DMS114 treated with DMSO at 0.1 percent for 48 hours (cell line): ENCODE measurements around the gene SLC32A1.
A peak's percentile ranks its signal among the peaks of the same experiment; 100 is the strongest.

Experiments
- DNase-seq: peaks from one replicate; lab custom pipeline; 2025; ENCODE audit not compliant: unreplicated experiment; lab: John Stamatoyannopoulos, UW

The SLC32A1 gene

GRCh38 chr20:38725148-38725901 is 1.0 kb downstream of the SLC32A1 start:
- DNase-seq: no peak

DNA sequence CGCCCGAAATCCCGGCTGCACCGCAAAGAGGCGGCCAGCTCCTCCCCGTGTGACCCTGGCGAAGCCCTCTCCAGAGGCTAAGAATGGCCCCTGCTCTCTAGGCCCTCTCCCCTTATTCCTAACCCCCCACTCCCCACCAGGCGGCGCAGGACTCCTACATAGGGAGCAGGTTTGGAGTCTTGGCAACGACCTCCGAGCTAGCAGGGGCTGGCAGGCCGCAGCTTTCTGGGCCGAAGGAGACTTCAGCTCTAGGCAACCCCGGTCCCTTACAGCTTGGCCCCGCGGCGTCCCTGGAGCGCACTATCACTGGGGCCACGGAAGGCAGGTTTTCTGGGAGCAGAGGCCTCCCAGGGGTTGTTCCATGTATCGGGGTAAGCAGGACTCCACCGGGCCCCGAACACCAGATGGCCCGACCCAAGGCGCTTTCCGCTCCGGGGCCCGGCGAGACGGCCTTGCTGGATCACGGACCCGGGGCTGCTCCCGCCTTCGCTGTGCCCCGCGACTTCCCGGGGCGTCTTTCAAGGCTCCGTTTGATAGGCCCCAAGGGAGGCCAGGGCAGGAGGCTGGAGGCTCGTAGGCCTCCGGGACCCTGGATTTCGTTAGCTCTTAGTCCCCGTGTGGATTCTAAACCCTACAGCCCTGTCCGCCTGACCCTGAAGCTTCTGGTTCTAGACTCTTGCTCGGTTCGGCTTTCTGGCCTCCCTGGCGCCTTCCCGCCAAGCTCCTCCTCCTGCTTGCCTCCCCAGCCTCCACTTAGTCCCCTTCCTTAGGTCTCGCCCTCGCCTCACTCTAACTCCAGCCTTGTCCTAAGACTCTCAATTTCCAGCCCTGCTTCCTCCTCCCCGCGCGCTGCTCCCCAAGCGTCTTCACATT is 1.9 kb downstream of the SLC32A1 start:
- no peak for DNase-seq

- DNase-seq: no peak
These were observed 2.7 kb downstream of the SLC32A1 start for GRCh38 chr20:38726804-38727606.

DNA sequence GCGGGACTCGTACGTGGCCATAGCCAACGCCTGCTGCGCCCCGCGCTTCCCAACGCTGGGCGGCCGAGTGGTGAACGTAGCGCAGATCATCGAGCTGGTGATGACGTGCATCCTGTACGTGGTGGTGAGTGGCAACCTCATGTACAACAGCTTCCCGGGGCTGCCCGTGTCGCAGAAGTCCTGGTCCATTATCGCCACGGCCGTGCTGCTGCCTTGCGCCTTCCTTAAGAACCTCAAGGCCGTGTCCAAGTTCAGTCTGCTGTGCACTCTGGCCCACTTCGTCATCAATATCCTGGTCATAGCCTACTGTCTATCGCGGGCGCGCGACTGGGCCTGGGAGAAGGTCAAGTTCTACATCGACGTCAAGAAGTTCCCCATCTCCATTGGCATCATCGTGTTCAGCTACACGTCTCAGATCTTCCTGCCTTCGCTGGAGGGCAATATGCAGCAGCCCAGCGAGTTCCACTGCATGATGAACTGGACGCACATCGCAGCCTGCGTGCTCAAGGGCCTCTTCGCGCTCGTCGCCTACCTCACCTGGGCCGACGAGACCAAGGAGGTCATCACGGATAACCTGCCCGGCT is 3.4 kb downstream of the SLC32A1 start:
- DNase-seq: no peak

- no peak for DNase-seq
These were observed 4.0 kb downstream of the SLC32A1 start for GRCh38 chr20:38728191-38728781.

- no peak for DNase-seq
These were observed 4.8 kb downstream of the SLC32A1 start for GRCh38 chr20:38728911-38729642.

GRCh38 chr20:38729767-38730166 is 5.5 kb downstream of the SLC32A1 start:
- no peak for DNase-seq

DNA sequence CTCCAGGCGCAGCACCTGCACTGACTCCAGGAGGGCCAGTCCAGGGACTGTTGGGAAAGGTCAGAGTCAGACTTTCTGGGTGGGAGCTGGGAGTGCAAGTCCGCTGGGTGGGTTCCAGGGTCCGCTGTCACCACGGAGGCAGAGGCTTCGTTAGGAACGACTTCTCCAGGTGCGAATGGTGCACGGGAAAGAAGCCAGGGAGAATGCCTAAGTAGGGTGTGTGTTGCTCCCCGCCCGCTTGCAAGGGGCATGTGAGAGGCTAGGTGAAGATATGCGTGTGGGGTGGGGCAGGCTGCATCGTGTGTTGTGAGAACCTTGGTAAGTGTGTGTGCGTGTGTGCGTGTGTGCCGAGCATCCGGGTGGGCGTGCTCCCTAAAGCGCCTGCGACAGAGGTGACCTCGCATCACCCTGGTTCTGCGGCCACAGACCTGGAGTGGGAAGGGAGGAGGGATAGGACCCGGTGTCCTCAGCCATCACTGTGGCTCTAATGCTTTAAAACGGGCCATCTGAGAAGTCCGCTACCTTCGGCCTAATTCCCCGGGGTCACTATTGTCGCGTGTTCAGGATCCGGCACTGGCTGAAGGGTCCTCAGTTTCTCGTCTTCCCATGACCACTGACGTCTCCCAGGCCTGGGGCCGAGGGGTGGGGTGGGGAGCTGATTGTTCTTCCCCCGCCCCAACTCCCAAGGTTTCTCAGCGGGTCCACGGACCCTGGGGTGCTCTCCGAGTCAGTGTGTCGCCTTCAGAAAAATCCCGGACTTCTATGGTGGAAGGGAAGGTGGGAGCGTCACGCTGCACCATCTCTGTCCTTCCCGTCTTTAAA is 6.1 kb downstream of the SLC32A1 start:
- DNase-seq: no peak

DNA sequence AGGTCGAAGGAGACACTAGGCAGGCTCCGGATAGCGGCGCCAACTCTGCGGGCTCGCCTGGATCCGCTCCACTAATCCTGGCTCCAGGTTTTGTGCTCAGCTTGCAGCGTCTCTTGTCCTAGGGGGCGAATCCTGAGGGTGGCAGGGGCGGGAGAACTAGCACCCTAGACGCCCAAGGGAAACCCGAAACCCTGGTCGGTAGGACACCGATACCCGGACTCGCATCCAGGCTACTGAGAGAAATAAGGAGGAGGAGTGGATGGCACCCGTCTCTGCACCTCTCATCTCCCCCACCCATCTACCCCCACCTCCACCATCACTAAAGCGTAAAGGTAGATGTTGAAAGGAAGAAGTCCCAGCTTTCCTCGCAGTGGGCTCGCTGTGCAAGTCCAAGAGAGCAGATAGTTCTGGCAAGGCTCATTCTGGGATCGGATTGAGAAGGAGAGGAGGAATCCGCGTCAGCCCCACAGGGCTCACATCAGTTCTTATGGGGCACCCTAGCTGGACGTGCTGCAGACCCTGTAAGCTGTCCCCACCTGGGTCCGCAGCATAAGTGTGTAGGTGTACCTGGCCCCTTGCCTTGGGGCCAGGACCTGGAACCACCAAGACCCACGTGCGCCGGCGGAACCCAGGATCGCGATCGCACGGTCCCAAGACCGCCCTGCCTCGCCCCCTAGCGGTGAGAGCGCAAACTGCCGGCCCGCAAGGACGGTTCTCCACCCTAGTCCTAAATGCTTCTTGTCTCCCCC is 6.9 kb downstream of the SLC32A1 start:
- peak; percentile 37 for DNase-seq

GRCh38 chr20:38731738-38732113 is 7.4 kb downstream of the SLC32A1 start:
- no peak for DNase-seq

DNA sequence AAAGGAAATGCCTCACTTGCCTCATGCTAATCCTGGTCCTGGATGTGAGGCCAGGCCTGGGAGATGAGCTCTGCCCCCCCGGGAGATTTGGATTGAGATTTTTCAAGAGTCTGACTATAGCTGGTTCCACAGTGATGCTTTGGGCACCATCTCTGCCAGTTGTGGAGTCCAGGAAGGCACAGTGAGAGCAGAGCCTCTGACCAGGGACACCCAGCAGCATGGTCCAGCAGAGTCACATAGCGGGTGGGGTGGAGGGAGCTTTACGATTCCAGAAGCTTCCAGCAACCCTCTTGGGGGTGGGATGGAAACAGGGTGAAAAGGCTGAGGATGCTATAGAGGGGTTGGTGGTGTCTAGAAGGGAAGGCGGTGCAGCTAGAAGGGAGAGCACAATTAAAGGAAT is 8.7 kb downstream of the SLC32A1 start:
- no peak for DNase-seq

- DNase-seq: no peak
These were observed 10.9 kb downstream of the SLC32A1 start for GRCh38 chr20:38735172-38735571.

DNA sequence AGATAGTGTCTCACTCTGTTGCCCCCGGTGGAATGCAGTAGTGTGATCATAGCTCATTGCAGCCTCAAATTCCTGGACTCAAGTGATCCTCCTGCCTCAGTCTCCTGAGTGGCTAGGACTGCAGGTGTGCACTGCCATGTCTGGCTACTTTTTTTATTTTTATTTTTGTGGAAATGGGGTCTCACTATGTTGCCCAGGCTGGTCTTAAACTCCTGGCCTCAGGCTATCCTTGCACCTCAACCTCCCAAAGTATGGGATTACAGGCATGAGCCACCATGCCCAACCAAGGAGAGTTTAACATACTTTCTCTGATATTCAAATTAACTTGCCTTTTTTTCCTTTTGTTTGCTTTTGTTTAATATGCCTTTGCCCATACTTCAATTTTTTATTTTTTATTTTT is 13.6 kb downstream of the SLC32A1 start:
- DNase-seq: no peak

- no peak for DNase-seq
These were observed 21.5 kb downstream of the SLC32A1 start for GRCh38 chr20:38745757-38746156.

DNA sequence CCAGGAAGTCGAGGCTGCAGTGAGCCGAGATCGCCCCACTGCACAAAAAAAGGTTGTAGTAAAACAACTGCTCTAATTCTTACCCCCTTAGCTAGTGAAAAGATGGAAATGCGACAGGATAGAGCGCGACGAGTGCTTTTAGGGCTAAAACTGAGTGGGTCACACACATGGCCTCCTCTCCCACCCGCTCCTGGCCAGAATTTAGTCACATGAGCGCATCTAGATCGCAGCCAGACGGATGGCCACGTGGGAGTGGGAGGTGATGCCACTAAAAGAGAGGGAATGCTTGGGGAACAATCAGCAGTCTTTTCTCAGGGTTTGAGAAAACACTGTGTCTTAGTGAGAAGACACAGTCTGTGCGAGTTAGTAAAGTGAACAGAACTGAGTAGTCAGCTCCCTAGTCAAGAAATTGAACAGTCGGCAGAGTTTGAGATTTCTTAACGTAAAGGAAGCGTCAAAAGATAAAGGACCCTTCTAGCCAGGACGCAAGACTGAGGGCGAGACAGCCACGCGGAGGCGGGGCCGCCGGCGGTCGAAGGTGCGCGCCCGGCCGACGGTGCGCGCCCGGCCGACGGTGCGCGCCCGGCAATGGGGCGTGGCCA is 23.3 kb downstream of the SLC32A1 start:
- DNase-seq: no peak

GRCh38 chr20:38748097-38748860 is 24.0 kb downstream of the SLC32A1 start, which contains the start of gene ACTR5:
Gene ACTR5, plus strand, starts transcription at chr20:38748460. Its CDS starts 19 bp downstream, at chr20:38748479.
- DNase-seq: peak; percentile 88

GRCh38 chr20:38748861-38749149 is 24.5 kb downstream of the SLC32A1 start:
- no peak for DNase-seq
